NCI-H1436 treated with DMSO at 0.1 percent for 48 hours (cell line): ENCODE results near the gene LGALS4.
"Not testable (repeated sequence)": the region's sequence is repeated elsewhere in the genome, so short reads cannot be mapped to it uniquely, and the experiment has no call there.

Experiments used
- DNase-seq: peaks from one replicate; lab custom pipeline; 2025; lab: John Stamatoyannopoulos, UW

The LGALS4 gene

GRCh38 chr19:38821230-38821825, 8.6 kb upstream of the LGALS4 start:
- DNase-seq = not testable (repeated sequence)

- no peak for DNase-seq
Observed at GRCh38 chr19:38819231-38819920, 6.6 kb upstream of the LGALS4 start.

GRCh38 chr19:38817081-38817480, 4.3 kb upstream of the LGALS4 start:
- no peak for DNase-seq

- no peak for DNase-seq
Observed at GRCh38 chr19:38816131-38816750, 3.5 kb upstream of the LGALS4 start.

GRCh38 chr19:38815059-38816001, 2.6 kb upstream of the LGALS4 start:
- no peak for DNase-seq

- not testable (repeated sequence) for DNase-seq
Observed at GRCh38 chr19:38813932-38814331, 1.2 kb upstream of the LGALS4 start.

- DNase-seq = no peak
Observed at GRCh38 chr19:38813323-38813722, 578 bp upstream of the LGALS4 start.

- no peak for DNase-seq
Observed at GRCh38 chr19:38812009-38812840, 520 bp downstream of the LGALS4 start.

- no peak for DNase-seq
Observed at GRCh38 chr19:38809592-38810252, 3.0 kb downstream of the LGALS4 start.

GRCh38 chr19:38808741-38809140, 4.0 kb downstream of the LGALS4 start:
- DNase-seq = no peak

GRCh38 chr19:38807374-38808098, 5.2 kb downstream of the LGALS4 start:
- not testable (repeated sequence) for DNase-seq

GRCh38 chr19:38806371-38806770, 6.4 kb downstream of the LGALS4 start:
- no peak for DNase-seq

- no peak for DNase-seq
Observed at GRCh38 chr19:38805180-38805579, 7.6 kb downstream of the LGALS4 start.

GRCh38 chr19:38803543-38803942, 9.2 kb downstream of the LGALS4 start:
- DNase-seq = no peak

- DNase-seq = no peak
Observed at GRCh38 chr19:38801359-38802095, 11.2 kb downstream of the LGALS4 start.

GRCh38 chr19:38800577-38801347, 12.0 kb downstream of the LGALS4 start:
- no peak for DNase-seq

GRCh38 chr19:38799104-38799503, 13.6 kb downstream of the LGALS4 start:
- DNase-seq = no peak

- not testable (repeated sequence) for DNase-seq
Observed at GRCh38 chr19:38797781-38798180, 15.0 kb downstream of the LGALS4 start.

GRCh38 chr19:38796154-38796553, 16.6 kb downstream of the LGALS4 start:
- DNase-seq = no peak
